NB4 (cell line): ENCODE measurements around the gene TMEM131L.
A peak's percentile ranks its signal among the peaks of the same experiment; 100 is the strongest.

Experiments used
- DNase-seq: peaks from one replicate; pipeline ENCODE4 v3.0.0; 2010; ENCODE audit warnings: low read depth
- H3K4me3 ChIP-seq: one replicate; pipeline ENCODE4 v1.5.1; 2011; ENCODE audit warnings: mild to moderate bottlenecking, low read depth, low read length, moderate library complexity
- CTCF ChIP-seq: IDR thresholded peaks from one replicate; pipeline ENCODE4 v1.5.1; 2012; ENCODE audit warnings: low read depth, low read length
- MAX ChIP-seq: IDR thresholded peaks from 2 replicates; pipeline ENCODE4 v1.6.1; 2011; ENCODE audit warnings: low read depth, low read length
- MYC ChIP-seq: IDR thresholded peaks from 2 replicates; pipeline ENCODE4 v1.6.1; 2011; ENCODE audit warnings: low read depth, low read length
- POLR2A ChIP-seq: IDR thresholded peaks from 2 replicates; pipeline ENCODE4 v1.6.1; 2011; ENCODE audit warnings: mild to moderate bottlenecking; ENCODE audit not compliant: insufficient read length; ENCODE audit errors: extremely low read depth

TMEM131L gene

GRCh38 chr4:153537493-153537960 is 71.4 kb downstream of the TMEM131L start:
- DNase-seq, result no peak
- no peak overlapping the region for H3K4me3 ChIP-seq
- TF ChIP-seq CTCF (no peak), POLR2A (no peak), MAX (no peak), MYC (no peak)

GRCh38 chr4:153538487-153539357 is 72.6 kb downstream of the TMEM131L start:
- no peak for TF ChIP-seq MYC
- no peak for TF ChIP-seq CTCF
- TF ChIP-seq MAX, result no peak
- TF ChIP-seq POLR2A, result no peak

GRCh38 chr4:153539422-153539821 is 73.3 kb downstream of the TMEM131L start:
- H3K4me3 ChIP-seq, result no peak overlapping the region
- DNase-seq, result no peak
- no peak for TF ChIP-seq CTCF

More at GRCh38 chr4:153538487-153539357, 72.6 kb downstream of the TMEM131L start:
- DNase-seq, result no peak
- H3K4me3 ChIP-seq, result no peak overlapping the region

- peak; percentile 31 for DNase-seq
- no peak overlapping the region for H3K4me3 ChIP-seq
- TF ChIP-seq CTCF, result no peak
- TF ChIP-seq MAX, result no peak
- no peak for TF ChIP-seq MYC
- TF ChIP-seq POLR2A, result no peak
These were observed 75.4 kb downstream of the TMEM131L start for GRCh38 chr4:153541456-153542096.

- H3K4me3 ChIP-seq, result no peak overlapping the region
- DNase-seq, result no peak
- TF ChIP-seq POLR2A, result no peak
- TF ChIP-seq MYC, result no peak
- TF ChIP-seq MAX, result no peak
- TF ChIP-seq CTCF, result no peak
These were observed 76.0 kb downstream of the TMEM131L start for GRCh38 chr4:153542131-153542530.
